H9 (cell line): ENCODE results near the gene SC5D. TPM values are rescaled to one million over a fixed set of nuclear protein-coding genes. Genes with fewer than 3 reads are reported as not detected.

Experiments
- DNase-seq: peaks from one replicate; pipeline ENCODE4 v3.0.0-alpha.2; 2017
- H2AFZ ChIP-seq: one replicate; pipeline ENCODE4 v1.6.1; 2013; ENCODE audit warnings: mild to moderate bottlenecking, low read length, control low read depth, moderate library complexity
- H2AK5ac ChIP-seq: 2 replicates; pipeline ENCODE4 v1.6.1; 2013; ENCODE audit warnings: low read length, control low read depth, mixed read lengths; ENCODE audit not compliant: insufficient read length
- H2BK120ac ChIP-seq: one replicate; pipeline ENCODE4 v1.6.1; 2013; ENCODE audit warnings: low read depth, mild to moderate bottlenecking, low read length, control low read depth, inconsistent platforms; ENCODE audit not compliant: poor library complexity, severe bottlenecking
- H2BK12ac ChIP-seq: 2 replicates; pipeline ENCODE4 v1.6.1; 2013; ENCODE audit warnings: low read length, control low read depth, mixed read lengths, low read depth; ENCODE audit not compliant: insufficient read length
- H2BK15ac ChIP-seq: 2 replicates; pipeline ENCODE4 v1.6.1; 2013; ENCODE audit warnings: low read depth, low read length, control low read depth
- H2BK20ac ChIP-seq: one replicate; pipeline ENCODE4 v1.6.1; 2013; ENCODE audit warnings: low read depth, mild to moderate bottlenecking, low read length, control low read depth, inconsistent platforms; ENCODE audit not compliant: poor library complexity, severe bottlenecking
- H2BK5ac ChIP-seq: 2 replicates; pipeline ENCODE4 v1.6.1; 2013; ENCODE audit warnings: low read length, control low read depth, mixed read lengths; ENCODE audit not compliant: insufficient read length
- H3K14ac ChIP-seq: 2 replicates; pipeline ENCODE4 v1.6.1; 2013; ENCODE audit warnings: low read length, control low read depth; ENCODE audit not compliant: insufficient read depth
- H3K18ac ChIP-seq: 2 replicates; pipeline ENCODE4 v1.6.1; 2013; ENCODE audit warnings: low read depth, mild to moderate bottlenecking, mixed read lengths, low read length, control low read depth; ENCODE audit not compliant: insufficient read length
- H3K23ac ChIP-seq: 2 replicates; pipeline ENCODE4 v1.6.1; 2013; ENCODE audit warnings: low read length, control low read depth, mixed read lengths, low read depth; ENCODE audit not compliant: insufficient read length
- H3K23me2 ChIP-seq: 2 replicates; pipeline ENCODE4 v1.6.1; 2013; ENCODE audit warnings: low read depth, mild to moderate bottlenecking, mixed read lengths, low read length, control low read depth; ENCODE audit not compliant: insufficient read length, poor library complexity, severe bottlenecking
- H3K27ac ChIP-seq: 2 replicates; pipeline ENCODE4 v1.5.1; 2013; ENCODE audit warnings: low read length, control low read depth, mixed read lengths, low read depth; ENCODE audit not compliant: insufficient read length
- H3K27me3 ChIP-seq: 2 replicates; pipeline ENCODE4 v1.6.1; 2013; ENCODE audit warnings: low read length, control low read depth, inconsistent platforms; ENCODE audit not compliant: insufficient read depth
- H3K4ac ChIP-seq: 2 replicates; pipeline ENCODE4 v1.6.1; 2013; ENCODE audit warnings: low read depth, mild to moderate bottlenecking, control low read depth, inconsistent platforms, low read length, moderate library complexity
- H3K4me1 ChIP-seq: 2 replicates; pipeline ENCODE4 v1.6.1; 2013; ENCODE audit warnings: low read length, control low read depth, inconsistent platforms; ENCODE audit not compliant: insufficient read depth
- H3K4me2 ChIP-seq: 2 replicates; pipeline ENCODE4 v1.6.1; 2013; ENCODE audit warnings: low read length, control low read depth, mixed read lengths; ENCODE audit not compliant: insufficient read length, insufficient read depth
- H3K56ac ChIP-seq: 2 replicates; pipeline ENCODE4 v1.6.1; 2013; ENCODE audit warnings: low read depth, mild to moderate bottlenecking, mixed read lengths, low read length, control low read depth; ENCODE audit not compliant: insufficient read length
- H3K79me1 ChIP-seq: 2 replicates; pipeline ENCODE4 v1.6.1; 2013; ENCODE audit warnings: low read depth, mild to moderate bottlenecking, moderate library complexity, low read length, control low read depth, inconsistent platforms; ENCODE audit not compliant: insufficient read depth, poor library complexity, severe bottlenecking
- H3K79me2 ChIP-seq: 2 replicates; pipeline ENCODE4 v1.6.1; 2013; ENCODE audit warnings: low read length, control low read depth, inconsistent platforms; ENCODE audit not compliant: insufficient read depth
- H3K9ac ChIP-seq: 2 replicates; pipeline ENCODE4 v1.6.1; 2013; ENCODE audit warnings: low read length, control low read depth, mixed read lengths; ENCODE audit not compliant: insufficient read length; ENCODE audit errors: extremely low read depth
- H3K9me3 ChIP-seq: one replicate; pipeline ENCODE4 v1.6.1; 2013; ENCODE audit warnings: low read depth, low read length, inconsistent platforms; ENCODE audit not compliant: control insufficient read depth
- H3T11ph ChIP-seq: one replicate; pipeline ENCODE4 v1.6.1; 2013; ENCODE audit warnings: mild to moderate bottlenecking, low read length, control low read depth, inconsistent platforms
- H4K20me1 ChIP-seq: one replicate; pipeline ENCODE4 v1.6.1; 2013; ENCODE audit not compliant: control insufficient read depth, insufficient read length, insufficient read depth
- H4K5ac ChIP-seq: 2 replicates; pipeline ENCODE4 v1.6.1; 2013; ENCODE audit warnings: low read depth, mild to moderate bottlenecking, mixed read lengths, low read length, control low read depth; ENCODE audit not compliant: insufficient read length
- H4K8ac ChIP-seq: replicated peaks from 2 replicates; pipeline ENCODE4 v1.6.1; 2013; ENCODE audit warnings: low read length, control low read depth, mixed read lengths, low read depth; ENCODE audit not compliant: insufficient read length
- H4K91ac ChIP-seq: 2 replicates; pipeline ENCODE4 v1.6.1; 2013; ENCODE audit warnings: low read depth, mild to moderate bottlenecking, moderate library complexity, mixed read lengths, low read length, control low read depth; ENCODE audit not compliant: insufficient read length
- H3K27ac Mint-ChIP-seq, 3 experiments: 2 replicates in 2 of 3; 3 replicates in 1 of 3; pipeline ENCODE4 v1.8.0; 2020 to 2021; ENCODE audit warnings: mixed read lengths in 3 of 3, mild to moderate bottlenecking in 1 of 3, moderate library complexity in 1 of 3
- H3K27me3 Mint-ChIP-seq: 2 replicates; pipeline ENCODE4 v1.8.0; 2021; ENCODE audit warnings: low read depth, mild to moderate bottlenecking, moderate library complexity, mixed read lengths
- H3K36me3 Mint-ChIP-seq, 3 experiments: 2 replicates in 2 of 3; 3 replicates in 1 of 3; pipeline ENCODE4 v1.8.0; 2020 to 2021; ENCODE audit warnings: low read depth in 3 of 3, mixed read lengths in 3 of 3; ENCODE audit not compliant: insufficient read depth in 1 of 3
- H3K4me1 Mint-ChIP-seq, 2 experiments: 2 replicates each; pipeline ENCODE4 v1.8.0; 2020; ENCODE audit warnings: mixed read lengths in 2 of 2
- H3K4me3 Mint-ChIP-seq, 2 experiments: 2 replicates in 1 of 2; 3 replicates in 1 of 2; pipeline ENCODE4 v1.8.0; 2020 to 2021; ENCODE audit warnings: mild to moderate bottlenecking in 2 of 2, mixed read lengths in 2 of 2, moderate library complexity in 1 of 2
- H3K9me3 Mint-ChIP-seq, 2 experiments: 2 replicates in 1 of 2; 3 replicates in 1 of 2; pipeline ENCODE4 v1.8.0; 2020; ENCODE audit warnings: mild to moderate bottlenecking in 2 of 2, mixed read lengths in 2 of 2, moderate library complexity in 1 of 2
- CTCF ChIP-seq: fragments of 200-600 bp; sonication (generic); conservative IDR thresholded peaks from 3 replicates; pipeline ENCODE4 v1.8.0; 2021; ENCODE audit warnings: antibody characterized with exemption, mild to moderate bottlenecking
- WGBS: extraction: QIAGEN DNeasy Blood & Tissue Kit; methylation state at CpG from one replicate; pipeline ENCODE4 v1.1.7; 2013; ENCODE audit warnings: missing lambda C conversion rate, low lambda C conversion rate, mixed read lengths; ENCODE audit not compliant: insufficient read length; ENCODE audit errors: extremely low coverage; 5-methylcytosine and 5-hydroxymethylcytosine counted together
- total RNA-seq: library from RNA; stranded (reverse); gene quantifications from 2 replicates; pipeline ENCODE4 v1.2.1, GENCODE V29; 2021

Gene SC5D
- total RNA-seq, 1 experiment from 2014 or later = 92.0 TPM

GRCh38 chr11:121336279-121336937 lies 43.8 kb downstream of the SC5D start:
- H2BK20ac ChIP-seq = no peak overlapping the region
- no peak overlapping the region for H3K4me2 ChIP-seq
- H2BK5ac ChIP-seq = no peak overlapping the region
- H4K91ac ChIP-seq = no peak overlapping the region
- no peaks in the 10 kb centered on the region for H3K27me3 ChIP-seq
- no peak overlapping the region for H3K4me3 Mint-ChIP-seq
- H3K4me1 ChIP-seq = no peaks in the 10 kb centered on the region; the same call in 1 of the 2 replicates
- no CpG with 5 or more reads among the region's 6 CpGs for whole genome bisulfite sequencing
- no peak overlapping the region for H3K4ac ChIP-seq
- H4K5ac ChIP-seq = no peak overlapping the region
- H2AFZ ChIP-seq = no peak overlapping the region
- no peak for TF ChIP-seq CTCF
- no peak overlapping the region for H3K27ac ChIP-seq
- DNase-seq = no peak
- no peak overlapping the region for H3K23ac ChIP-seq
- peaks cover 2 to 6% of the 10 kb centered on the region in 2 experiments; a peak in 2 of 4 replicates for H3K4me1 Mint-ChIP-seq
- no peaks in the 10 kb centered on the region for H3K9me3 ChIP-seq
- no peak overlapping the region for H2BK12ac ChIP-seq
- H2AK5ac ChIP-seq = no peak overlapping the region
- no peaks in the 10 kb centered on the region for H4K20me1 ChIP-seq
- H3K9ac ChIP-seq = no peak overlapping the region
- no peak overlapping the region for H2BK15ac ChIP-seq
- no peaks in the 10 kb centered on the region; the same call in 1 of the 2 replicates for H3K27me3 Mint-ChIP-seq
- no peaks in the 10 kb centered on the region; a peak in 1 of 7 replicates for H3K36me3 Mint-ChIP-seq
- no peak overlapping the region for H3K14ac ChIP-seq
- H3K18ac ChIP-seq = no peak overlapping the region
- no peak overlapping the region for H3K27ac Mint-ChIP-seq
- H3T11ph ChIP-seq = no peak overlapping the region
- no peak overlapping the region for H2BK120ac ChIP-seq
- no peaks in the 10 kb centered on the region for H3K23me2 ChIP-seq
- H3K56ac ChIP-seq = no peak overlapping the region
- H4K8ac ChIP-seq = no peak overlapping the region
- no peaks in the 10 kb centered on the region for H3K79me1 ChIP-seq
- no peaks in the 10 kb centered on the region for H3K79me2 ChIP-seq
- no peaks in the 10 kb centered on the region; a peak in 1 of 5 replicates for H3K9me3 Mint-ChIP-seq
